HEK293T (cell line): ENCODE data around the gene SUGCT.

Experiments used
- ARNT ChIP-seq: fragments of 450-650 bp; IDR thresholded peaks from 2 replicates; pipeline ENCODE4 v1.6.1; 2017; ENCODE audit warnings: mild to moderate bottlenecking
- BHLHE40 ChIP-seq: fragments of 450-650 bp; IDR thresholded peaks from 2 replicates; pipeline ENCODE4 v1.6.1; 2016; ENCODE audit warnings: mild to moderate bottlenecking, moderate library complexity, borderline replicate concordance
- CTBP1 ChIP-seq: fragments of 450-650 bp; IDR thresholded peaks from 2 replicates; pipeline ENCODE4 v1.6.1; 2016; ENCODE audit warnings: borderline replicate concordance
- ELF4 ChIP-seq: fragments of 450-650 bp; IDR thresholded peaks from 2 replicates; pipeline ENCODE4 v1.6.1; 2017; ENCODE audit warnings: antibody characterized with exemption
- FOXA1 ChIP-seq: fragments of 450-650 bp; IDR thresholded peaks from 2 replicates; pipeline ENCODE4 v1.6.1; 2016; ENCODE audit warnings: mild to moderate bottlenecking
- FOXK2 ChIP-seq: fragments of 450-650 bp; IDR thresholded peaks from 2 replicates; pipeline ENCODE4 v1.6.1; 2016; ENCODE audit warnings: mild to moderate bottlenecking
- FOXM1 ChIP-seq: fragments of 450-650 bp; IDR thresholded peaks from 2 replicates; pipeline ENCODE4 v1.6.1; 2017; ENCODE audit warnings: mild to moderate bottlenecking, borderline replicate concordance
- HDGF ChIP-seq: fragments of 450-650 bp; IDR thresholded peaks from 2 replicates; pipeline ENCODE4 v1.6.1; 2017; ENCODE audit warnings: antibody characterized with exemption, borderline replicate concordance
- L3MBTL2 ChIP-seq: fragments of 450-650 bp; conservative IDR thresholded peaks from 2 replicates; pipeline ENCODE4 v1.6.1; 2016; ENCODE audit warnings: mild to moderate bottlenecking
- LEF1 ChIP-seq: fragments of 450-650 bp; IDR thresholded peaks from 2 replicates; pipeline ENCODE4 v1.6.1; 2017; ENCODE audit warnings: mild to moderate bottlenecking, borderline replicate concordance
- NFRKB ChIP-seq: fragments of 450-650 bp; IDR thresholded peaks from 2 replicates; pipeline ENCODE4 v1.6.1; 2016; ENCODE audit warnings: mild to moderate bottlenecking, moderate library complexity
- SP1 ChIP-seq: fragments of 450-650 bp; IDR thresholded peaks from 2 replicates; pipeline ENCODE4 v1.6.1; 2017
- SUZ12 ChIP-seq: fragments of 450-650 bp; IDR thresholded peaks from 2 replicates; pipeline ENCODE4 v1.6.1; 2016; ENCODE audit warnings: mild to moderate bottlenecking
- ZNF384 ChIP-seq: fragments of 450-650 bp; IDR thresholded peaks from 2 replicates; pipeline ENCODE4 v1.6.1; 2016

GRCh38 chr7:40646717-40647116 is 511.9 kb downstream of the SUGCT start:
- no peak for TF ChIP-seq SP1
- TF ChIP-seq CTBP1, result no peak
- no peak for TF ChIP-seq FOXA1
- no peak for TF ChIP-seq BHLHE40
- no peak for TF ChIP-seq ARNT
- TF ChIP-seq ELF4, result no peak
- no peak for TF ChIP-seq HDGF
- TF ChIP-seq FOXK2, result no peak
- TF ChIP-seq L3MBTL2, result no peak
- TF ChIP-seq FOXM1, result no peak
- TF ChIP-seq NFRKB, result no peak
- no peak for TF ChIP-seq LEF1
- TF ChIP-seq ZNF384, result no peak
- TF ChIP-seq SUZ12, result no peak
